IPS-NIHi7 (cell line): ENCODE data around the gene TMEM44.
A peak's percentile ranks its signal among the peaks of the same experiment; 100 is the strongest.
"Not testable (repeated sequence)": the region's sequence is repeated elsewhere in the genome, so short reads cannot be mapped to it uniquely, and the experiment has no call there.

Experiments used
- DNase-seq: peaks from one replicate; pipeline ENCODE4 v3.0.0; 2012; ENCODE audit warnings: mixed read lengths; ENCODE audit errors: extremely low spot score

The TMEM44 gene

DNA sequence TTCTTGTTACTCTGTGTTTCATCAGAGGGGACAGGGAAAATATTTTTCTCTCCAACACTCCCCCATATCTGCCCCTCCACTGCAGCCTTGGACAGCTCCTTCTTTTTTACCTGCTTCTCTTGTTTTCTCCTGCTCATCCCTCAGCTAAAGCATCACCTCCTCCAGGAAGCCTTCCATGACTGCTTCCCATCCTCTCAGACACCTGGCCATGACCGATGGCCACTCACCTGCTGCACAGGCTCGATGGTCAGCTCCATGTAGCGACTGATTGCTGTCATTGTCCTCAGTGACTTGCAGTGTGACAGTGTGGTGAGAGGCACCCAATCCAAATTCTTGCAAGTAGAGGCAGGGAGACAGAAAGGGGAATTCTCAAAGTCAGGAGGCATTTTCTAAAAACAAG, 22.5 kb downstream of the TMEM44 start:
- no peak for DNase-seq

DNA sequence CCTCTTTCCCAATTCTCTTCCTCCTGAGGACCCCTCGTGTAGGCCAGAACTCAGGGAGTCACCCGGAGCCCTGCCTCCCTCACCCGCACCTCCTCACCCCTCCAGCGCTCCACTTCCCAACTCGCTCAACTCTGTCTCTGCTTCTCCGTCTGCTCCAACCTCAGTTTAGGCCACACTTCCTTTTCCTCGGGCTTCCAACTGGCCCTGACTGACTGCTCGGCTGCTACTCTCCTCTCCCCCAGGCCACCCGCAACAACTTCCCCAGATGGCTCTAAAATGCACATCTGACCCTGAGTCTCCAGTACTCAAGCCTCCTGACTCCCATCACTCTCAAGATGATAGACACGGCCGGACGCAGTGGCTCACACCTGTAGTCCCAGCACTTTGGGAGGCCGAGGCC, 23.6 kb downstream of the TMEM44 start:
- DNase-seq = no peak

DNA sequence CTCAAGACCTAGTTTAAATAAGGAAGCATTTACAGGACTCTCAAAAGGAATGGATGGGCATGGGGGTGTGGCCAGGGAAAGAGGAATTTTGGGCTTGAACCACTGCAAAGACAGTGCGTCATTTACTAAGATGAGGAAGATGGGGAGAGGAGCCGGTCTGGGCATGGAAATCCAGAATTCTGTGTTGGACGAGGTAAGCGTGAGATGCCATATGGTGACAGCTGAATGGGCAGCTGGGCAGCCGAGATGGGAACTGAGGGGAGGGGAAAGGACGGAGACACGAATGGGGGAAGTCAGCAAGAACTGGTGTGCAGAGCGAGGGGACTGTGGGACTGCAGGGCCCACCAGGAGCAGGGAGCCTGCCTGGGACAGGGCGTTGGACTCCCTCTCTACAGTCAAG, 24.2 kb downstream of the TMEM44 start:
- no peak for DNase-seq

DNA sequence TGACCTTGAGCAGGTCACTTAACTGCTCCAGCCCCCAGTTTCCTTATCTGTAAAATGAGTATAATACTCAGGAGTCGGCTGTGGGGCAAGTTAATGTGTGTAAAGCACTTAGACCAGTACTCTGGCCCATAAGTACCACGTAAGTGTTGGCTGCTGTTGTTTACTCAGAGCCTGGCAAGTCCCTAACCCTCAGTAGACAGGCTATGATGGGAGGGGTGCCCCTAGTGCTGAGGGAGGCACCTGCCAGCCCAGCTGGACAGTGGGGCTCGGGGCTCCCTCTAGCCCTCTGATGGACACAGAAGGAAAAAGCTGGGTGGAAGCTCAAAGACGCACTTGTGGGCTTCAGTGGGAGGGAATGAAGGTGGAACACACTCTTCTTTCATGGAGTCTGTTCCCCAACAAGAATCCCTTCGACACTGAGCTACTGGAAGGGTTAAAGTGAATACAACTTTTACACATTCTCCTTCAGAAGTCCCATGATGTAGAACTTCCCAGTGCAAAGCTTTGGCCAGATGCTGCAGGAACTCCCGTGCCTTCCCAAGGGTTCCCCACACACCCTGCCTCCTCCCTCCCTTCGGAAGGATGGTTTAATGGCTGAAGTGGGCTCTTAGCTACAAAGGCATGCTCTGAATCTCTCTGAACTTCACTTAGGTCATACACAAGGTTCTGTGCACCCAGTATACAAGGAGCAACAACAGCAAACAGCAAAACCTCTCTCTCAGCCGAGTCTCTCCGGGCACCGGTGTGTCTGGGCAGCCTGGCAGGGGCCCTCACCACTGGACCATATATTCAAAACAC, 25.4 kb downstream of the TMEM44 start:
- no peak for DNase-seq

DNA sequence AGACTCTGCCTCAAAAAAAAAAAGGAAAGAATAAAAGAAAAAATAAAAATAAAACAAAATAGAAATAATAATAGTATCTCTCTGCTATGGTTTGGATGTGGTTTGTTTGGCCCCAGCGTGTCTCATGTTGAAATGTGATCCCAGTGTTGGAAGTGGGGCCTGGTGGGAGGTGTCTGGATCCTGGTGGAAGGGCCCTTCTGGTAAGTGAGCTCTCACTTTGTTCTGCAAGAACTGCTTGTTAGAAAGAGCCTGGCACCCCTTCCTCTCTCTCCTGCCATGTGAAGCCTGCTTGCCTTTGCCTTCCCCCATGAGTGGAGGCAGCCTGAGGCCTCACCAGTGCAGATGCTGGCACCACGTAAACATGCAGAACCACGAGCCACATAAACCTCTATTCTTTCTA, 26.3 kb downstream of the TMEM44 start:
- DNase-seq = no peak

DNA sequence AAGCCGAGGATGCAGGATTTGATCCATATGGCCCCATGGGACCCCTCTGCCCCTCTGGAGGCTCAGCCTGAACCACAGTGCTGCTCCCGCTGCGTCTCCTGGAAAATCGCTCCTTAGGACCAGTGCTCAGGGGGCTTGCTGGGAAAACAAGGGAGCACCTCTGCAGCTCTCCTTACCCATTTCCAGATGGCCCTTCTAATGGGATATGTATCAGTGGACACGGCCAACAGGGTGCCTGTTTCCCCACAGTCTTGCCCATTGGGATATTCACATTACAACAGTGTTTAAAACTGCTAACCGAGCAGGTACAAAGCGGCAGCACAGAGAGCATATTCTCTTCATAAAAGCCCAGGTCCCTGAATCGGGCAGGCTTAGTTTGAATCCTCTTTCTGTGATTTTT, 27.1 kb downstream of the TMEM44 start:
- no peak for DNase-seq

DNA sequence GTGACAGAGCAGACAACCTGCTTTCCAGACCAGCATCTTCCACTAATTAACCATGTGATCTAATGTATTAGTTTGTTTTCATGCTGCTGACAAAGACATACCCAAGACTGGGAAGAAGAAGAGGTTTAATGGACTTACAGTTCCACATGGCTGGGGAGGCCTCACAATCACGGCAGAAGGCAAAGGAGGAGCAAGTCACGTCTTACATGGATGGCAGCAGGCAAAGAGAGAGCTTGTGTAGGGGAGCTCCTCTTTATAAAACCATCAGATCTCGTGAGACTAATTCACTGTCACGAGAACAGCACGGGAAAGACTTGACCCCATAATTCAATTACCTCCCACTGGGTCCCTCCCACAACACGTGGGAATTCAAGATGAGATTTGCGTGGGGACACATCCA, 27.9 kb downstream of the TMEM44 start:
- not testable (repeated sequence) for DNase-seq

DNA sequence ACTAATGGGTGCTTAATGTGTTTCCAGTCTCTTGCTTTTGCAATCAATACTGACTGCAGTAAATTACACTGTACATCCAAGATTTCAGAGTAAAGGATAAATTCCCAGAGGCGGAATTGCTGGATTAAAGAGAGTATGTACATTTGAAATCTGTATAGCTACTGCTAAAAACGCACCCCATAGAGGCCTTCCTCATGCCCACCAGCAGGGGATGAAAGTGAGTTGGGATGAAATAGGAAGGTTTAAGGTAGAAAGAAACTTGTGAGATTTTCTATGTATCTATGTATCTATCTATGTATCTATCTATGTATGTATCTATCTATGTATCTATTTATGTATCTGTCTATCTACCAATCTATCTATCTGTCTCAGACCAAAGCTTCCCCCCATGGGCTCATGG, 28.4 kb downstream of the TMEM44 start:
- no peak for DNase-seq

DNA sequence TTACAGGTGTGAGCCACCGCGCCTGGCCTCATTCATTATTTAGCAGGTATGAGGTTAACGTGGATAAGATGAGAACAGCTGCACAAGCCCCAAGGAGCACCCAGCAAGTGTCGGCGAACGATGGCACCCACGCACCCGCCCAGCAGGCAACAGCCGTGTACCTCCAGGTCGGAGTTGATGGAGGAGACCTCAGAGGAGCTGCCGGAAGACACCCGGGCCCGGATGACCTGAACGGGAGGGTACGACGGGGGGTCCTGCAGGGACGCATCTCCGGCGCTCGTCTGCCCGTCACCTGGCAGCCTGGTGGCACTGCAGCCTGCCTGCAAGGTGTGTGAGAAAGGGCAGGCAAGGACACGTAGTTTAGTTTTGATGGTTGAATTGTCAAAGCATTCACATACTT, 29.1 kb downstream of the TMEM44 start:
- no peak for DNase-seq

DNA sequence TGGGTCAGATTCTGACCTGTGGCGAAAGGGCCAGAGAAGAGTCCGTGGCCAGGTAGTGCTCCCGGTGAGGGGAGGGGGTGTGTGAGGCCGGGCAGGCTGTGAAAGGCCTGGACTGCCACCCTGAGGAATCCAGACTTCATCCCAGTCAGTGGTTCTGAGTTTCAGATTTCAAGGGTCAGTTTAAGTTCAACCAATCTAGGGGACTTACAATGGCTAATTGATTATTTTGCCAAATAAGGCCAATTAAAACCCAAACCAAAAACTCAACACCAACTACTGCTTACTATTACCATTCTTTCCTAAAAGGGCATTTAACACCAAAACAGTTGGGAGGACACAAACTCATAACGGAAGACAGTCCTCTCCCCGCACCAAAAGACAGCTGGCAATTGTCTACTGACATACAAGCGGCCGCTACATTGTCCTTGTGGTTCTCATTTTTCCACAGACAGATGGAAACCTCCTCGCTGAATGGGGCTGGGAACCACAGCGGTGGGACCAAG, 30.5 kb downstream of the TMEM44 start:
- DNase-seq = no peak

DNA sequence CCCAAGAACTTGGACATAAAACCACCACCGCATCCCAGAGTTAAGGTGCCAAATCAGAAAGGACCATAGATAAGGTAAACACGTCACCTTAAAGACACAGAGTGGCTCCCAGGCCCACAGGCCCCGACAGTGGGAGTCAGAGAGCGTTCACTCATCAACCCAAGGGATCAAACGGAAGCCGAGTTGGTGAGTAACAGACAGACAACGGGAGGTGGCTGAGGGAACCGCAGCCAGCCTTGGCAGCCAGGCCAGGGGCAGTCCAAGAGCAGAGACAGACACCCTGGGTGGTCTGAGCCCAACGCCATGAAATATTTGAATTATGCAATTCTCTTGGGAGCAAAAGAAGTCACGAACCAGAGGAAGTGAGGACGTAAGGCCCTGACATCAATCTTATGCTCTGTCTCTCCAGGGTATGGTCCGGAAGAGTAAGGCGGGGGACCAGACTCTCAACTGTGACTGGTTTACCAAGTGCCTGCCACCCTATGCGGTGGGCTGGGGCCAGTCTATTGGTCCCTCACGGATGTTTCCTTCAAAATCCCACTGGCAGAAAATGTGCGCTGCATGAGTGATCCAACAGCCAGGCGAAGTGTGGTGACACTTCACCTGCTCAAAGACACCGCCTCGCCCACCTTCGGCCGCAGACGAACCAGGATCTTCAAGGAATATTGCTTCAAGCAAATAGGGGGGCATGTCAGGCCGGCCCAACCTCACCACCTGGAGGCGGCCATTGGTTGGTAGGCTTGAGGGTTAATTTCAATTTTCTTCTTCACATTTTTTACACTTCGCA, 34.3 kb downstream of the TMEM44 start:
- no peak for DNase-seq

DNA sequence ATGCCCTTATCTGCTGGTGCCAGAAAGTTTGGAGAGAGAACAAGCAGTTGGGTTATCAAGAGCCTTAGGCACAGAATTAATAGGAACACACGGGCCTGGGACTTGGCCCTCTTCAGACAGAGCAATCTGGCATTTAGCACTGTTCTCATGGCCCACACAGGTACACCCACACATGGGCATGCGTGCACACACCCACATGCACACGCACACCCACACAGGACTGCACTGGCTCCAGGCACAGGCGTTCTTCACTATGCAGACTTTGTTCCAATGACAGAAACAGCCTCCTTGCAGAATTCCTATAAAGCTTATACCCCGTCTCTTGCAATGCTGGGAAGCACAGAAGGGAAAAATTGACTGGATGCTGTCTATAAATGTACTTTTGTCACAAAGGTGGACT, 36.3 kb downstream of the TMEM44 start:
- DNase-seq = no peak

DNA sequence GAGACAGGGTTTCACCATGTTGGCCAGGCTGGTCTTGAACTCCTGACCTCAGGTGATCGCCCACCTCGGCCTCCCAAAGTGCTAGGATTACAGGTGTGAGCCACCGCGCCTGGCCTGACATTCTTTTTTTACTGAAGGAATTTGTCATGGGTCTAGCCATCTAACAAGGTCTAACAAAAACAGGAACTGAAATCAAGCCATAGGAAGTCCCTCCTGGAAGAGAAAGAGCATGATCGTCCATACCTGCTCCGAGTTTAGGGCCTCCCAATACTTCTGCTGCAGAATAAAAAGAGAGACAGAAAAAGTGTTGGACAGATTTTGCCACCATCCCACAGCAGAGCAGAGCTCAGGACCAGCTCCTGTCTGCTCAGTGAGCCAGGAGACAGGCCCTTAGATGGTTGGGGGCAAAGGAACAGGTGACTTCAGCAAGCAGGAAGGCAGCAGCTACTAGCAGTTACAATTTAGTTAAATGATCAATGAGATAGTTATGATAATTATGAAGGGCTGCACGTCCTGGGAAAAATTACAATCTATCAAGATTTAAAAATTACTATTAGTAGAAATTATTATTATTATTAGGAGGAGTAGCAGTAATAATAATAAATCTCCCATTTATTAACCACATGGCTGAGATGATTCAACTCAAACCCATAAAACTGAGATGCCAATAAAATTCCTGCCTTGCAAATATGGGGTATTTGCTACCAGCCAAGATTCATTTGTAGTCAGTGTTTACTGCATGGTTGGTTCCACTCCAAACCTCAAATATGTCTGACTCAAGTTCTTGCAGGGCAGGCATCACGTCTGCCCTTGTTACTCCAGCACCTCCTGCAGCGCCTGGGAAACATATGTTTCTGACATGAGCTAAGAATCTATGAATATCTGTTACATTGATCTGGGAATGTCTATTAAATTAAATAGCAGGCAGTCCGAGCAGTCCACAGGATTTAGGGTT, 40.1 kb downstream of the TMEM44 start:
- DNase-seq = no peak

DNA sequence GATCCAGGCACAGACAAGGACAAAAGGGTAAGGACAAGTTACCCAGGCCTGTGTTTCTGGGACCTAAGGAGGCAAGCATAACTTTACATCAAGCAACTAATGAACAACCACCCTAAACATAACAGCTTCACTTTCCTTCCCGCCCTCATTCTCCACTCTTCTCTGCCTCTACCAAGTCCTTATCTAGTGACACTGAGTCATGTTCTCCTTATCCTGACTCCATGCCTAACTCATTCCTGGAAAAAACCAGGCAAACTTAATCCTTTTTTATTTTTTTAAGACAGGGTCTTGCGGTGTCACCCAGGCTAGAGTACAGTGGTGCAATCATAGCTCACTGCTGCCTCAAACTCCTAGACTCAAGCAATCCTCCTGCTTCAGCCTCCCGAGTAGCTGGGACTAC, 44.5 kb downstream of the TMEM44 start:
- DNase-seq = no peak

DNA sequence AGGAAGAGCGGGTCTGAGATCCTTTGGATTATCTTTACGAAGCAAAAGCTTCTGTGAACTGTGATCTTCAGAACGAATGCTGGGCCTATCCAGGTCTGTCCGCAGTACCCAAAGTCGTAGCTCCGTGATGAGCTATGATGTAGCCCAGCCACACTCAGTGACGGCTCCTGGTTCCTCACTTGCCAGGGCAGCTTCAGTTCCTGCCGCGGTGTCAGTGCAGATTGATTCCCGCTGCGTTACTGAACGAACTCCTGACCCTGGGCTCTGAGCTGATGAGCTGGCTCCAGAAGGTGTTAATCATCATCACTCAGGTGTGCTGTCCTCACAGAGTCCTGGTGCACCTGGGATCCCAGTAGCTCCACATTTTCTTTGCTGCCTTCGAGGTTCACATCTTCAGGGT, 45.0 kb downstream of the TMEM44 start:
- DNase-seq = no peak

DNA sequence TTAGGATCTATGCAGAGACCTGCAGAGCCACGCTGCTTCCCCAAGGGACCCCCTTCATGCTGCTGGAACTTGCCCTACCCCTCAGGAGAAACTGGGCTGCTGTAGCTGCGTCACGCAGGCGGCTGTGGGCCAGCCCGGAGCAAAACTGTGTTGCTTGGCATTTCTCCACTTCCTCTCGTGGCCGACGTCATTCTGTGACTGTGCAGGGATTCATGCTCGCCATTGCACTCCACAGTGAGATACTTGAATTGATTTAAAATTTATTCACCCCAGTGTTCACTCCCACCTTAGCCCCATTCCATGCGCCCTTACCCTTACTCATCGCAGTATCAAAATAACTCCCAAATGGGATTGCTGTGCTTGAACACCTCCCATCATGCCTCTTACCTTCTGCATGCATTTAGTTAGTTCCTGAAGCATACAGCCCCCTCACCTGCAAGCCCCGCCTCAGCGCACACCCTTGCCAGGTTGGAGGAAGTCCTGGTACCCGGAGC, 45.7 kb downstream of the TMEM44 start:
- no peak for DNase-seq

DNA sequence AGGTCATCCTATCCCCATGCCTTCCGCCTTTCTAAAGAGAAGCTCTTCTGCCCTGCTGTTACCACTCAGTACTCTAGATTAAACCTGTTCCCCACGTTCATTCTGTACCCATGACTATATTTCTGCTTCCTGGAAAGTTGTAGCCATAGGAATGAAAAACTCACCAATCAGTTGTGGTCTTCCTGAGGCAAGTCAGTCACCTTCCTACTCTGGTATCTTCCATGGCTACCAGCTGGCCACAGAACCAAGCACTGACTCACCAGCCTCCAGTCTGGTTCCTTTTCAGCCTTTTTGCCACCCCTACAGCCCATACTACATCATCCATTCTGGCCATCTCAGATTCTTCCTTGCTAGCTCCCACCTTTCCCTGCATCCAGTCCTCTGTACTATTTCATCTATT, 46.4 kb downstream of the TMEM44 start:
- DNase-seq = no peak

DNA sequence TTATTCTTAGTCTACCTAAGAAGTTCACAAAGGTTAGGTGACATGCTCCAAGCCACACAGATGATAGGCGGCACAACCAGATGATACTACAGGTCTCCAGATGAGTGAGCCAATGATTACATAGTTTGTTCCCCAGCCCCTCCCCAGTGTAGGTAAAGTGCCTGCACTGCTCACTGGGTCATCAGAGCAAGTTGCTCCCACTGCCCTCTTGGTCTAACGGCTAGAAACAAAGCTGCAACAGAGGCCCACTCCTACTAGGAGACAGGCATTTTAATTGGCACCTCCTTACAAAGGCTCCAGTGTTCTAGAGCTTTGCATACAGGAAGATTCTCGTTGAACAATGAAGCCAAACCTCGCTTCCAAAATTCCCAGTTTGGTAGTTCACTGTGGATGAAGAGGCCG, 47.3 kb downstream of the TMEM44 start:
- DNase-seq = no peak

DNA sequence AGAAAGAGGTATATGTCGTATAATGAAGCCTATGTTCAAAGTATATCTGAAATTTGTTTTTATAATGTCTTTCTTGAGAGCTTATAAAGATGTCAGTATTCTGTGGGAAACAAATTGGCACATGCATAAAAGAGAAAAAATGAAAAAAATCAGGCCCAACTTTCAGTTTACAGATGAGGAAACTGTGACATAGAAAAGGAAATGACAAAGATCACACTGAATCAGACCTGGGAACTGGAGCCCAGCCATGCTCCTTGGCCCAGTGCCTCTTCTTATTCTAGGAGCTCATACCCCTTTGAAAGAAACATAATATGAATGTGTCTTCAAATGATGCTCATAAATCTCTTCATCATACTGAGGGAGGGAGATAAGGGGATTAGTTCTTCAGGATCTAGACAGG, 48.4 kb downstream of the TMEM44 start:
- no peak for DNase-seq

DNA sequence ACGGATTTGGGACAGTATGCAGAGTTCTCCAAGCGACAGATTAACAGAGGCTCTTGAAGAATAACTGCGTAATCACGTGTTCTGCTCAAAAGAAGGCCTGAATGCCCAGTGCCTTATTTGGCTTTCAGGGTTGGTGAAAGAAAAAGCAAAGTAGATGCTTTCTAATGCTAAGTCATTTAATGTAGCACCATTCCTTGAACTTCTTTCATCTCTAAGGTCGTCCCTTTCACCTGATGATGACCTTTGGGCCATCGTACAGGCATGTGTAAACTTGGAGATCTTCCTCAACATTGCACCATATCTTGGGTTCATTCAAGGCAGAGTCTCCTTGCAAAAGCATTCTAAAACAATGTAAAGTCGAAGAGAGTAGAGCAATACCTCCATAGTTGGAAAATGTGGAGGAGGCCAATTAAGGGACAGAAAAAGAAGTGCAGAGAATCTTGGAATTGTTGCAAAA, 48.9 kb downstream of the TMEM44 start:
- DNase-seq = no peak

DNA sequence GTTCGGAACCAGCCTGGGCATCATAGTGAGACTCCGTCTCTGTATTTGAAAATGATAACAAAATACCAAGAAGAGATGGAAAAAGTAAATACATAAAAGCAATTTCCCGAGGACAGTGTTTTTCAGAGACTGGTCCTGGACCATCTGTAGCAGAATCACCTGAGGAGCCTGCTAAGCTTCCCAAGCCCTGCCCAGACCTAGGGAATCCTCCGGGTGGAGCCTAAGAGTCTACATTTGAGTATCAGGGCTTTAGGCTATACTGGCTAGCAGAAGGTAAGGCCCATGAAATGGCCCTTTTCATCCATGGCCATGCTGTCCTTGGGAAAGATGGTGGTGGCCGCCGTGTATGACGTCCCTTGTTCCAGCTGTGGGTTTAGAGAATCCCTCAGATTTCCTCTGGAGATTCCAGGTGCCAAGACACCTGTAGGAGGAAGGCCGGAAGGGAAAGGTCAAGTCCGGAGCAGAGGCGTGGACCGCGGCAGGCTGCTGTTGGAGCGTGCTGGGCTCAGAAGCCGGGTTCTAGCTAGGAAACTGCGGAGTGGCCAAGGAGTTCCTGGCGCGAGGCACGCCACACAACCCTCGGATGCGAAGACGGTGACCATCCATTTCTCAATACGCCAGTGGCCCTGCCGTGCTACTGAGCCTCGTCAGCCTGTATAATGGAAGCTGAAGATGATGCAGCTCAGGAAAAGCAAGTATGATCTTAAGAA, 50.9 kb downstream of the TMEM44 start:
- DNase-seq = peak; percentile 31
